ENCODE data around the gene NPAS3.

DNA sequence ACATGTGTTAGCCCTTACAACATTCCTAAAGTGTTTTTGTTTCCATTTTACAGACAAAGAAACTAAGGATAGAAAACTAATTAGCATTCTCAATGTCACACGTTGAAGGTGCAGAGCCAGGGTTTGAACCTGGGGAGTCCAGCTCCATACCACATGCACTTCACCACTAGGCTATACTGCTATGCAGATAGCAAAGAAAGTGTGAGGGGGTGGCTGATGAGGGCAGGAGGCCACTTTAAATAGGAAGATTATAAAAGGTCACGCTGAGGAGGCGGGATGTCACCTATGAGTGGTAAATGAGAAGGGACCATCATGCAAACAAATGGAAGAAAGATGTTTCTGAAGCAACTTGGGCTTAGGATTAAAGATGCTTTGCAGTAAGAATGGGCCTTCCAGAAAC, 798.3 kb downstream of the NPAS3 start:
- TF ChIP-seq, protein P1, sequence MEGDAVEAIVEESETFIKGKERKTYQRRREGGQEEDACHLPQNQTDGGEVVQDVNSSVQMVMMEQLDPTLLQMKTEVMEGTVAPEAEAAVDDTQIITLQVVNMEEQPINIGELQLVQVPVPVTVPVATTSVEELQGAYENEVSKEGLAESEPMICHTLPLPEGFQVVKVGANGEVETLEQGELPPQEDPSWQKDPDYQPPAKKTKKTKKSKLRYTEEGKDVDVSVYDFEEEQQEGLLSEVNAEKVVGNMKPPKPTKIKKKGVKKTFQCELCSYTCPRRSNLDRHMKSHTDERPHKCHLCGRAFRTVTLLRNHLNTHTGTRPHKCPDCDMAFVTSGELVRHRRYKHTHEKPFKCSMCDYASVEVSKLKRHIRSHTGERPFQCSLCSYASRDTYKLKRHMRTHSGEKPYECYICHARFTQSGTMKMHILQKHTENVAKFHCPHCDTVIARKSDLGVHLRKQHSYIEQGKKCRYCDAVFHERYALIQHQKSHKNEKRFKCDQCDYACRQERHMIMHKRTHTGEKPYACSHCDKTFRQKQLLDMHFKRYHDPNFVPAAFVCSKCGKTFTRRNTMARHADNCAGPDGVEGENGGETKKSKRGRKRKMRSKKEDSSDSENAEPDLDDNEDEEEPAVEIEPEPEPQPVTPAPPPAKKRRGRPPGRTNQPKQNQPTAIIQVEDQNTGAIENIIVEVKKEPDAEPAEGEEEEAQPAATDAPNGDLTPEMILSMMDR (IDR thresholded peaks at IDR 0.05), result no peak
- TF ChIP-seq CBX2 (IDR thresholded peaks at IDR 0.05; ENCODE audit: borderline replicate concordance, low read depth) (no peak), HDAC2 (IDR thresholded peaks at IDR 0.05) (no peak)

Measured in A549 (cell line).